ENCODE measurements around the gene PITPNB. TPM values are rescaled to one million over a fixed set of nuclear protein-coding genes. Genes with fewer than 3 reads are reported as not detected.

The PITPNB gene
- total RNA-seq, 3 donors from 2014 or later: 41.1 to 49.2 (median 47.5) TPM

DNA sequence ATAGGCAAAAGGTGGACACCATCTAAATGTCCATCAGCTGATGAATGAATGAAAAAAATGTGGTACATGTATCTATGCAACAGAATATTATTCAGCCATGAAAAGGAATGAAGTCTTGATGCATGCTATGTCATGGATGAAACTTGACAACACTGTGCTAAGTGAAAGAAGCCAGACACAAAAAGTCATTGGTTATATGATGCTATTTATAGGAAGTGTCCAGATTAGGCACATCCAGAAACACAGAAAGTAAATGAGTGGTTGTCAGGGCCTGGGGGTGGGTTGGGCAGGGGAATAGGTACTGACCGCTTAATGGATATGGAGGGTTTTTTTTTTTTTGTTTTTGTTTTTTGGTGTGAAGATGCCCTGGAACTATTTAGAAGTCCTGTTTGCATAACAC, 95.8 kb downstream of the PITPNB start:
- Histone ChIP-seq H3K4me1 (no peaks in the 10 kb centered on the region), H3K27ac (no peak overlapping the region), H3K4me3 (no peak overlapping the region), H3K9me3 (no peaks in the 10 kb centered on the region), H3K36me3 (no peaks in the 10 kb centered on the region), H3K27me3 (no peaks in the 10 kb centered on the region)
- no peak for DNase-seq (ENCODE audit: low spot score in 2 of 2)
- intact Hi-C loops (cut with DNase I; ENCODE audit: low total_unique reads): no loop called here
- no peak for TF ChIP-seq POLR2A (IDR thresholded peaks at IDR 0.05)

- Histone ChIP-seq H3K36me3 (no peaks in the 10 kb centered on the region), H3K27me3 (no peaks in the 10 kb centered on the region), H3K4me3 (peak overlapping the region in 2 of 3 donors; percentile 2 to 33), H3K4me1 (no peaks in the 10 kb centered on the region), H3K9me3 (no peaks in the 10 kb centered on the region), H3K27ac (peak overlapping the region; percentile 58 to 64)
- DNase-seq (ENCODE audit: low spot score in 2 of 2): peak in 1 of 2 donors; percentile 62
- TF ChIP-seq POLR2AphosphoS5 (IDR thresholded peaks at IDR 0.05) (no peak), CTCF (IDR thresholded peaks at IDR 0.05) (no peak), POLR2A (IDR thresholded peaks at IDR 0.05) (no peak)
- intact Hi-C loops (cut with DNase I; ENCODE audit: low total_unique reads): no loop called here
Observed at GRCh38 chr22:27820896-27821866, 97.9 kb downstream of the PITPNB start.

DNA sequence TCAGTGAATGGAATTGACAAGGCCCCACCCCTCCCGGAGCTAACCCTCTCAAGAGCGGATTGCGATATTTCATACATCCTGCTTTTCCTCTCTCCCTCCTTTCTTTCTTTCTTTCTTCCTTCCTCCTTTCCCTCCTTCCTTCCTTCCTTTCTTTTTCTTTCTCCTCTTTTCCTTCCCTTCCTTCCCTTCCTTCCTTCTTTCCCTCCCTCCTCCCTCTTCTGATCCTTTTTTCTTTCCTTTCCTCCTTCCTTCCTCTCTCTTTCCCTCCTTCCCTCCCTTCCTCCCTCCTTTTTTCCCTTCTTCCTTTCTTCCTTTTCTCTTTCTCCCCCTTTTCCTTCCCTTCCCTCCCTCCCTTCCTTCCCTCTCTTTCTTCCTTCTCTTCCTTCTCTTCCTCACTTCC, 102.5 kb downstream of the PITPNB start:
- intact Hi-C loops (cut with DNase I; ENCODE audit: low total_unique reads): no loop called here
- Histone ChIP-seq H3K4me1 (no peaks in the 10 kb centered on the region), H3K4me3 (no peak overlapping the region), H3K27me3 (no peaks in the 10 kb centered on the region), H3K9me3 (no peaks in the 10 kb centered on the region), H3K27ac (no peak overlapping the region), H3K36me3 (no peaks in the 10 kb centered on the region)
- TF ChIP-seq CTCF (IDR thresholded peaks at IDR 0.05): no peak
- TF ChIP-seq POLR2AphosphoS5 (IDR thresholded peaks at IDR 0.05): no peak
- TF ChIP-seq POLR2A (IDR thresholded peaks at IDR 0.05): no peak
- DNase-seq (ENCODE audit: low spot score in 2 of 2): no peak

DNA sequence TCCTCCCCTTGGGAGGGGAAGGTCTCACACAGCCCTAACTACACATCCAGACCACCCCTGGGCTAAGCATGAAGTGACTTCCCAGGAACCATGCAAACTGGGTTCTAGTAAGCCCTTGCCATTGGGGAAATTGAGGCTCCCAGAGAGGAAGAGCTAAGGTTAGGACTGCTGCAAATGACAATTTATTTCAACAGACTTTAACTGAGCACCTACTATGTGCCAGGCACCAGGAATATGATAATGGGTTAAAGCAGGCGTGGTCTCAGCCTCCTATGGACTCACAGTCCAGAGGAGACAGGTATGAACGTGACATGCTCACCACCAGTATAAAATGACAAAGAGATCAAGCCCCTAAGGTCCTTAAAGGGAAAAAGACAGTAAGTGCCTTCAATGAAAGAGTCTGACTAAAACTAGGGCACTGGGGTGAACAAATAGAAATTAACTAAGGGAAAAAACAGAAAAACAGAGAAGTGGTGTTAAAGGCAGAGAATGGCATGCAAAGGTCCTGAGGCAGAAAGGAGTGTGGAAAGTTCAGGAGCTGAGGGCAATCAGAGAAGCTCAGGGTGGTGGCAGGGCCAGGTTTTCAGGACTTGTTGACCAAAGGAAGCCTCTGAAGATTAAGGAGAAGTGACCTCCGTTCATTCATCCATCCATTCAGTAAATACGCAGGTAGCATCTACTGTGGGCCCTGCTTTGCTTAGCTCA, 103.1 kb downstream of the PITPNB start:
- TF ChIP-seq POLR2A (IDR thresholded peaks at IDR 0.05) (no peak), POLR2AphosphoS5 (IDR thresholded peaks at IDR 0.05) (no peak), CTCF (IDR thresholded peaks at IDR 0.05) (no peak)
- intact Hi-C loops (cut with DNase I; ENCODE audit: low total_unique reads): no loop called here
- Histone ChIP-seq H3K27ac (no peak overlapping the region), H3K27me3 (no peaks in the 10 kb centered on the region), H3K36me3 (no peaks in the 10 kb centered on the region), H3K4me1 (no peaks in the 10 kb centered on the region), H3K4me3 (no peak overlapping the region), H3K9me3 (no peaks in the 10 kb centered on the region)
- no peak for DNase-seq (ENCODE audit: low spot score in 2 of 2)

DNA sequence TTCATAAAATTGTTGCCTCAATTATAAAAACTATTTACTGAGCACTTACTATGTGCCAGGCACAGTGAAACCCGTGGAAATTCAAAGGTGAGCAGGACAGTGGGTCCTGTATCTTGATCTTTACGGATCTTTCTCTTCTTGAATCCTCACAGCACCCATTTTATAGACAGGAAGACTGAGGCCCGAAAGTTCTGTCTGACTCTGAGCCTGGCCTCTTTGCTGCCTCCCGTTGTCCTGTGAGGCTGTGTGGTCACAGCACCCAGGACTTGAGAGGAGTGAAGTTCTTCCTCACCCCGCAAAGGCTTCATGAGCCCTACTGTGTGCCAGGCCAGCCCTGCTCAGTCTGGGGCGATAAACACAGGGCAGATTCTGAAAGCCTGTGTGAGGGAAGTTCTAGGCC, 104.1 kb downstream of the PITPNB start:
- Histone ChIP-seq H3K4me1 (peaks cover 0 to 4% of the 10 kb centered on the region in 2 donors), H3K27me3 (no peaks in the 10 kb centered on the region), H3K9me3 (no peaks in the 10 kb centered on the region), H3K4me3 (no peak overlapping the region), H3K27ac (no peak overlapping the region), H3K36me3 (no peaks in the 10 kb centered on the region)
- TF ChIP-seq POLR2AphosphoS5 (IDR thresholded peaks at IDR 0.05) (no peak), CTCF (IDR thresholded peaks at IDR 0.05) (no peak), POLR2A (IDR thresholded peaks at IDR 0.05) (no peak)
- intact Hi-C loops (cut with DNase I; ENCODE audit: low total_unique reads): no loop called here
- DNase-seq (ENCODE audit: low spot score in 2 of 2): no peak

All from breast epithelium (tissue), 4 donors.